Germinal center (tissue), 1 donor: ENCODE results near the gene TRAM1L1.

Source experiments
- DNase-seq: peaks from one replicate; pipeline ENCODE4 v3.0.0; 2012; ENCODE audit warnings: mixed read lengths, low spot score

Gene TRAM1L1

GRCh38 chr4:117084866-117085701 lies at the start of gene TRAM1L1:
Gene TRAM1L1 (minus strand): TSS chr4:117085576. CDS start chr4:117085393, 183 bp downstream.
- DNase-seq: peak; percentile 2

DNA sequence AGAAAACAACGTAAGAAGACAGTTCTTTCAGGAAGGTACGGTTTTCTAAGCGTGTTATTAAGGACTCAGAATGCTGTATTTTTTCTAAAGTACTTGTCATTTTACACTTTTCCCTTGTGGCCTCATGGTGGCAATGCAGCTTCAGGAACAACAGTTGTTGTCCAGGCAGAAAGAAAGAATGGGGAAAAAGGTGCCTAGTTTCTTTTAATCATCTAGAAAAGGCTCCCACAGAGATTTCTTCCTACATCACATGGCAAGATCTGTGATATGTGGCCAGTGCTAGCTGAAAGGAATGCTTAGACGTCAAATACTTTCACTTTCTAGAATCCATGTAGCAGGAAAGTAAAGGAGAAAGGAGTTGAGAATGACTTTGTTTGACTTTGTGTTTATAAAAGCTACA lies 49.0 kb upstream of the TRAM1L1 start:
- DNase-seq: no peak

DNA sequence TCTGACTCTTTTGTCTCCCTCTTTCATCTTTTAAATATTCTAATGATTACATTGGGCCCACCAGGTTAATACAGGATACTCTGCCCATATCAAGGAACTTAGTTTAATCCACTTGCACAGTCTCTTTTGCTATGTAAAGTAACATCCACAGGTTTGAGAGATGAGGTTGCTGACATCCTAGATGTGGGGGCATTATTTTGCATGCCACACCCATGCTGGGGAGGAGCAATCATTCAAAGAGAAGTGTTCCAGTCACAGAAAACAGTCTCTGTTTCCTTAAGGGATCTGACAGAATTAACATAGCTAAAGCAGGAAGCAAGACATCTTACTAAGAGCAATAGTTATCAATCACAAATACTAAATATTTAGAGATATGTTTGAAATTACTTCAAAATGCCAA lies 11.5 kb upstream of the TRAM1L1 start:
- no peak for DNase-seq

- no peak for DNase-seq
Observed at GRCh38 chr4:117096462-117096861, 11.1 kb upstream of the TRAM1L1 start.

- no peak for DNase-seq
Observed at GRCh38 chr4:117093571-117093970, 8.2 kb upstream of the TRAM1L1 start.

- no peak for DNase-seq
Observed at GRCh38 chr4:117077760-117078159, 7.6 kb downstream of the TRAM1L1 start.

DNA sequence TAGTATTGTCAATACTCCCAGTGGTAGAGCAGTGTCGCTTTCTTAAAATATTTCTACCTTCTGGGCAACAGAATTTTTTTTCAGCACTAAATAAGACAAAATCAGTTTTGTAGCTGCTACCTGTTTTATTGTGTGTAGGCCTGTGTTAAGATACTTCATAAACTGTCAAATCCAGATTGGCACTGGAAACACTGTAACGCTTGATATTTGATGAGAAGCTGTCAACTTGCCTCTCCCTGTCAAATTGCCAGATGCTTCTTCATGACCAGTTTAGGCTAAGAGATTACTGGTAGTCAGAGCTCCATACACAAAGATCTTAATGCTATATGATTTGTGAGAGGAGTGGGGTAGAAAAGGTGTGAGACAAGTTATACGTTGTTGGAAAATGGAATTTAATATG lies 17.3 kb downstream of the TRAM1L1 start:
- DNase-seq: no peak

- DNase-seq: no peak
Observed at GRCh38 chr4:117063961-117064696, 21.2 kb downstream of the TRAM1L1 start.

DNA sequence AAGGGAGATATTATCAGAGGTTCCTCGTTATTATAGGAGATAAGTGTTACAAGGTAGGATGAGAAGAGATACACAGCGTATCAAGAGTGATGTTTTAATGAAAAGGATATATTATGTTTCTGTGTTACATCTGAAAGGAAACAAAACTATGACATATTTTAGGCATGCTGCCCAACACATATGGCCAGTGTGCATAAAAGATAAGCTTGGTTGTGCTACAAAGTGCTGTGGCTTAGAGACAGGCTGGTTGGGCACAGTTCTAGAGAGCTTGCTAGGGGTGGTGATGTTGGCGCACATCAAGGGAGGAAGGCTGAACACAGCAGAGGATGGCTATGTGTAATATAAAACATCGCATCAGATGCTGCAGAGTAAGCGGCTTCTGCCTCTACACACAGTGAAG lies 42.4 kb downstream of the TRAM1L1 start:
- DNase-seq: no peak
